Natural killer cell (primary cell): ENCODE results near the gene SLC38A9. TPM values are rescaled to one million over a fixed set of nuclear protein-coding genes. Genes with fewer than 3 reads are reported as not detected.

Experiments
- ATAC-seq, 3 donors: fragments of 150-1000 bp in 2 of 3; fragments of 200-7000 bp in 1 of 3; cut with Tn5 transposase; 1 replicate in 1 of 3; 2 replicates in 2 of 3; pipeline ENCODE4 v1.10.0; 2021; ENCODE audit warnings: mild to moderate bottlenecking in 2 of 3, moderate library complexity in 2 of 3
- DNase-seq, 2 donors: peaks; one replicate each; pipeline versions ENCODE4 v3.0.0 to v3.0.0-alpha.2; 2013 to 2021; ENCODE audit warnings: mixed read lengths in 1 of 2
- H3K27ac ChIP-seq: one replicate; pipeline ENCODE4 v1.5.1; 2013; ENCODE audit warnings: mild to moderate bottlenecking, low read length
- H3K27me3 ChIP-seq: one replicate; pipeline ENCODE4 v1.6.1; 2013; ENCODE audit warnings: low read length; ENCODE audit not compliant: control insufficient read depth, insufficient read depth
- H3K36me3 ChIP-seq: one replicate; pipeline ENCODE4 v1.6.1; 2013; ENCODE audit warnings: low read length; ENCODE audit not compliant: control insufficient read depth, insufficient read depth
- H3K4me1 ChIP-seq: one replicate; pipeline ENCODE4 v1.6.1; 2013; ENCODE audit warnings: low read length; ENCODE audit not compliant: control insufficient read depth, insufficient read depth
- H3K4me3 ChIP-seq: one replicate; pipeline ENCODE4 v1.5.1; 2013; ENCODE audit warnings: low read length
- H3K9me3 ChIP-seq: one replicate; pipeline ENCODE4 v1.6.1; 2013; ENCODE audit warnings: low read length; ENCODE audit not compliant: control insufficient read depth, insufficient read depth
- H3K27ac Mint-ChIP-seq, 2 donors: one replicate each; pipeline ENCODE4 v1.8.0; 2022; ENCODE audit warnings: mild to moderate bottlenecking in 2 of 2, mixed read lengths in 2 of 2, moderate library complexity in 1 of 2
- H3K27me3 Mint-ChIP-seq, 2 donors: one replicate each; pipeline ENCODE4 v1.8.0; 2022; ENCODE audit warnings: low read depth in 2 of 2, mixed read lengths in 2 of 2
- H3K36me3 Mint-ChIP-seq: one replicate; pipeline ENCODE4 v1.8.0; 2022; ENCODE audit warnings: mixed read lengths
- H3K4me1 Mint-ChIP-seq, 2 donors: one replicate each; pipeline ENCODE4 v1.8.0; 2022; ENCODE audit warnings: mixed read lengths in 2 of 2
- H3K4me3 Mint-ChIP-seq: one replicate; pipeline ENCODE4 v1.8.0; 2022; ENCODE audit warnings: mild to moderate bottlenecking, moderate library complexity, mixed read lengths
- H3K9me3 Mint-ChIP-seq, 2 donors: one replicate each; pipeline ENCODE4 v1.8.0; 2022; ENCODE audit warnings: mixed read lengths in 2 of 2
- WGBS: methylation state at CpG from one replicate; pipeline ENCODE4 v1.1.7; 2013; ENCODE audit warnings: missing lambda C conversion rate; ENCODE audit not compliant: insufficient coverage; 5-methylcytosine and 5-hydroxymethylcytosine counted together
- intact Hi-C: fragments of 100-400 bp; cut with micrococcal nuclease; formaldehyde crosslinking; loops from one replicate; pipeline ENCODE4 v1.14.2; 2022
- total RNA-seq, 4 donors: library from RNA; stranded (reverse); fragments of 120-200 nt in 1 of 4; gene quantifications; one replicate each; pipeline versions ENCODE4 v1.2.3 to v1.2.4, GENCODE V29; 2013 to 2022
- TF ChIP-seq, protein P1 (sequence below): fragments of 200-600 bp; IDR thresholded peaks from one replicate; pipeline ENCODE4 v1.8.0; 2022; ENCODE audit warnings: antibody characterized with exemption

Gene SLC38A9
- total RNA-seq, 3 donors from 2014 or later (not counting 1 experiment from before 2014, with no cell fraction given): 20.6 to 33.9 (median 27.0) TPM

DNA sequence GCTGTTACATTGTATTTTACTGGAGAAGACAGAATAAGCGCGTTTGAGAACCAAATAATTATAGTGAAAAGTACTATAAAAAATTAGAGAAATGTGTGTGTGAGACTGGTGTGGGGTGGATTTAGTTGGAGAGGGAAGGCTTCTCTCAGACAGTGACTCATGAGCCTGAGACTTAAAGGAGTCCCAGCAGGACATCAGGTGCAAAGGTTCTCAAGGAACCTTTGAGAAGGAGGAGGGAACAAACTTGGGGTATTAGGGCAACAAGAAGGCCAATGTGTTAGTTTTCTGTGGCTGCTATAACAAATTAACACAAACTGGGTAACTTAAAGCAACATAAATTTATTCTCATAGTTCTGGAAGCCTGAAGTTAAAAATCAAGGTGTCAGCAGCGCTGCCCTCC, 30.7 kb upstream of the SLC38A9 start:
- no peak overlapping the region for H3K27ac ChIP-seq
- H3K9me3 Mint-ChIP-seq: no peaks in the 10 kb centered on the region
- no peak overlapping the region for H3K27ac Mint-ChIP-seq
- no peaks in the 10 kb centered on the region for H3K4me1 ChIP-seq
- TF ChIP-seq, protein P1, sequence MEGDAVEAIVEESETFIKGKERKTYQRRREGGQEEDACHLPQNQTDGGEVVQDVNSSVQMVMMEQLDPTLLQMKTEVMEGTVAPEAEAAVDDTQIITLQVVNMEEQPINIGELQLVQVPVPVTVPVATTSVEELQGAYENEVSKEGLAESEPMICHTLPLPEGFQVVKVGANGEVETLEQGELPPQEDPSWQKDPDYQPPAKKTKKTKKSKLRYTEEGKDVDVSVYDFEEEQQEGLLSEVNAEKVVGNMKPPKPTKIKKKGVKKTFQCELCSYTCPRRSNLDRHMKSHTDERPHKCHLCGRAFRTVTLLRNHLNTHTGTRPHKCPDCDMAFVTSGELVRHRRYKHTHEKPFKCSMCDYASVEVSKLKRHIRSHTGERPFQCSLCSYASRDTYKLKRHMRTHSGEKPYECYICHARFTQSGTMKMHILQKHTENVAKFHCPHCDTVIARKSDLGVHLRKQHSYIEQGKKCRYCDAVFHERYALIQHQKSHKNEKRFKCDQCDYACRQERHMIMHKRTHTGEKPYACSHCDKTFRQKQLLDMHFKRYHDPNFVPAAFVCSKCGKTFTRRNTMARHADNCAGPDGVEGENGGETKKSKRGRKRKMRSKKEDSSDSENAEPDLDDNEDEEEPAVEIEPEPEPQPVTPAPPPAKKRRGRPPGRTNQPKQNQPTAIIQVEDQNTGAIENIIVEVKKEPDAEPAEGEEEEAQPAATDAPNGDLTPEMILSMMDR: no peak
- no peak overlapping the region for H3K4me3 ChIP-seq
- DNase-seq (no peak), ATAC-seq (no peak)
- H3K4me3 Mint-ChIP-seq: no peak overlapping the region
- H3K27me3 Mint-ChIP-seq: peaks cover 16 to 27% of the 10 kb centered on the region in 2 donors
- H3K27me3 ChIP-seq: no peaks in the 10 kb centered on the region
- intact Hi-C loops: no loop called here
- 97% methylated on average over 3 of the region's 3 CpGs for WGBS
- no peaks in the 10 kb centered on the region for H3K36me3 Mint-ChIP-seq
- H3K36me3 ChIP-seq: no peaks in the 10 kb centered on the region
- no peaks in the 10 kb centered on the region for H3K9me3 ChIP-seq
- H3K4me1 Mint-ChIP-seq: no peaks in the 10 kb centered on the region

DNA sequence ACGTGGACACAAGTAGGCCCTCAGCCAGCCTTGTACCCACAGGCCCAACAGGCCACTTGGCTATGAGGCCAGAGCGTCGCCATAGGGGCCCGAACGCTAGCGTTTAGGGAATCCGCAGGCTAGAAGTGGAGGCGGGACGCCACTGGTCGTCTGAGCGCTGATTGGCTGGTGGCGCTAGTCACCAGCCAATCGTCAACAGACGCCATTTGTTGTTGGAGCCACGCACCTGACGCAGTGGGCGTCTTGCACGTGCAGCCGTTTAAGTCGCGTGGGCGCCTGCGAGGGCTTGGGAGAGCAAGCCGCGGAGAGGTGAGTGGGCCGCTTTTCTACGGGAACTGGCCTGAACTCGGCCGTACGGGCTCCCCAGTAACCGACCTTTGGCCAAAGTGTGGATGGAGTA, 25.7 kb upstream of the SLC38A9 start, which contains the start of gene DDX4:
Gene DDX4 (plus strand): TSS at position 269 of the 400 bp plus-strand sequence. CDS start 903 bp downstream, outside the sequence.
- Histone ChIP-seq H3K36me3 (no peaks in the 10 kb centered on the region), H3K4me3 (no peak within 1 kb of the TSS), H3K27me3 (no peaks in the 10 kb centered on the region), H3K4me1 (no peaks in the 10 kb centered on the region), H3K27ac (no peak within 1 kb of the TSS), H3K9me3 (no peaks in the 10 kb centered on the region)
- intact Hi-C loops: no loop called here
- Mint-ChIP-seq H3K4me1 (no peaks in the 10 kb centered on the region), H3K9me3 (no peaks in the 10 kb centered on the region), H3K4me3 (no peak within 1 kb of the TSS), H3K27ac (no peak within 1 kb of the TSS), H3K36me3 (no peaks in the 10 kb centered on the region), H3K27me3 (peaks cover 10 to 14% of the 10 kb centered on the region in 2 donors)
- DNase-seq: no peak
- TF ChIP-seq, protein P1: no peak
- WGBS: 98% methylated on average over 31 of the region's 31 CpGs
- ATAC-seq: no peak

DNA sequence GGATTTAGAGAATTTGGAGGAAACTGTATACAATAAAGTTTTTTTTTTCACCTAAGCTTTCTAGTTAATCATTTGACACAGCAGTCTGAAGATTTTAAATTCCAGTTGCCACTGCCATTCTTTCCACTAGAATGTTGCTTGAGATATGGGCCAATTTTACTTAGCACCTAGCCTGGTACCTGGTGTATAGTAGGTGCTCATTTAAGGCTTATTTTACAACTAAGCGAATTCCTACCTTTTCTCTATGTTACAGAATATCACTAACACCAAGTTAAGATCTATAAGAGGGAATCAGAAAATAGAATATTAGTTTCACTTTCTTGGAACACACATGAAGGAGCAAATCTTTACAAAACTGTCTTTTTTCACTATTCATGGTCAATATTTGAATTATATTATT, 22.5 kb upstream of the SLC38A9 start:
- no peak overlapping the region for H3K27ac Mint-ChIP-seq
- H3K27me3 Mint-ChIP-seq: peaks cover 3 to 8% of the 10 kb centered on the region in 2 donors
- Histone ChIP-seq H3K4me1 (no peaks in the 10 kb centered on the region), H3K36me3 (no peaks in the 10 kb centered on the region), H3K27ac (no peak overlapping the region), H3K27me3 (no peaks in the 10 kb centered on the region), H3K9me3 (no peaks in the 10 kb centered on the region), H3K4me3 (no peak overlapping the region)
- WGBS: no CpG with 5 or more reads among the region's 1 CpG
- ATAC-seq: no peak
- H3K36me3 Mint-ChIP-seq: no peaks in the 10 kb centered on the region
- no peak overlapping the region for H3K4me3 Mint-ChIP-seq
- no peaks in the 10 kb centered on the region for H3K4me1 Mint-ChIP-seq
- intact Hi-C loops: no loop called here
- TF ChIP-seq, protein P1: no peak
- no peak for DNase-seq
- H3K9me3 Mint-ChIP-seq: no peaks in the 10 kb centered on the region

DNA sequence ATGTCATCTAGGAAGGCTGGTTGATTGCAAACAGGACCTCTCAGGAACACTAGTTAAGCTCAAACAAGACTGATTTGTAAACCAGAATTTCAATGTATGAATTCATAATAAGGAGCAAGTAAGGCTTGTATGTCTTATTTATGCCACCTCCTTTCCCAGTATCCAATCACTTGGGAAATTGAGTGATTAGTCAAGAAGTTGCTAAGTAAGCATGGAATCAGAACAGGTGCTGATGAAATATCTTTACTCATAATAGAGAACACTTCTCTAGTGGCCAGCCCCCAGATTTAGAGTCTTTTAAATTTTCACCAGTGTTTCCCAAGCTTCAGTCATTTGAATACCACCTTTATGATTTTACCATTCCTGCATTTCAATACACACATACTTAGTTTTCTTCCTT, 20.5 kb upstream of the SLC38A9 start:
- no peaks in the 10 kb centered on the region for H3K9me3 ChIP-seq
- intact Hi-C loops: no loop called here
- no peaks in the 10 kb centered on the region for H3K36me3 Mint-ChIP-seq

More for the DNA sequence above, 20.5 kb upstream of the SLC38A9 start:
- Histone ChIP-seq H3K4me1 (no peaks in the 10 kb centered on the region), H3K27ac (no peak overlapping the region), H3K27me3 (no peaks in the 10 kb centered on the region), H3K4me3 (no peak overlapping the region), H3K36me3 (no peaks in the 10 kb centered on the region)
- no peak for ATAC-seq
- H3K27ac Mint-ChIP-seq: no peak overlapping the region
- DNase-seq: no peak
- no peaks in the 10 kb centered on the region for H3K4me1 Mint-ChIP-seq
- H3K27me3 Mint-ChIP-seq: peaks cover 3 to 12% of the 10 kb centered on the region in 2 donors
- TF ChIP-seq, protein P1: no peak
- H3K4me3 Mint-ChIP-seq: no peak overlapping the region
- H3K9me3 Mint-ChIP-seq: no peaks in the 10 kb centered on the region
